ENCODE results near the gene TENM4.

TENM4 gene

DNA sequence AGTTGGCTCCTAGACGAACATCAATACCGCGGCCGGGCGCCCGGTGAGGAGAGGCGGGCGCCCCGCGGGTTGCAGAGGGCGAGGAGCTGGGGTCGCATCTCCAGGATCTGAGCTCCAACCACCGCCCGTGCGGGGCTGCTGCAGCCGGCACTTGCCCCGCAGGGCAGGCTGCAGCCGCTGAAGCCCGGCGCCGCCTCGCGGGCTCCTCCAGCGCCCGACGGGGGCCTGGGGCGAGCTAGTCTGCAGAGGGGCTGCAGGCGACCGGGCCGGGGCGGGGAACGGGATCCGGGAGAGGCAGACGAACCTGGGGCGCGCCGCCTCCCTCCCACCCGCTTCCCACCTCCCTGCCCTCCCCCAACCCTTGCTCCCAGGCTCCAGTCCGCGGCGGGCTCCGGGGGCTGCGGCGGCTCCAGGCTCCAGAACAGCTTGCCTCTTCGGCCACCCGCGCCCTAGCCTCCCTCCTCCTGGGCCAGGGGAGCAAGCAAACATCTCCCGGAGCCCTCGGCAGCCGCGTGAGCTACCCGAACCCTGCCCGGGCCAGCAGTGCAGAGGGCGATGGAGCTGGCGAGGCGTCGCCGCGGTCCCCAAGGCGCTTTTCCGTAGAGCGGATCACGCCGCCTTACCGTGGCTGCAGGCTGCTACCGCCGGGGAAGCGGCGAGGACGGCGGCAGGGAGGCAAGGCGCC lies 802 bp downstream of the TENM4 start:
- CTCF ChIA-PET, result interaction anchor here (1.0 to 1.7 kb wide), 5 partner anchors 24 to 716 kb away, joined by 3 to 6 read pairs (median 3); no protein-coding TSS in a partner anchor
- POLR2A ChIA-PET, result no interaction called here
- peak; percentile 20 for DNase-seq (ENCODE audit: extremely low spot score)
- TF ChIP-seq, protein P1, sequence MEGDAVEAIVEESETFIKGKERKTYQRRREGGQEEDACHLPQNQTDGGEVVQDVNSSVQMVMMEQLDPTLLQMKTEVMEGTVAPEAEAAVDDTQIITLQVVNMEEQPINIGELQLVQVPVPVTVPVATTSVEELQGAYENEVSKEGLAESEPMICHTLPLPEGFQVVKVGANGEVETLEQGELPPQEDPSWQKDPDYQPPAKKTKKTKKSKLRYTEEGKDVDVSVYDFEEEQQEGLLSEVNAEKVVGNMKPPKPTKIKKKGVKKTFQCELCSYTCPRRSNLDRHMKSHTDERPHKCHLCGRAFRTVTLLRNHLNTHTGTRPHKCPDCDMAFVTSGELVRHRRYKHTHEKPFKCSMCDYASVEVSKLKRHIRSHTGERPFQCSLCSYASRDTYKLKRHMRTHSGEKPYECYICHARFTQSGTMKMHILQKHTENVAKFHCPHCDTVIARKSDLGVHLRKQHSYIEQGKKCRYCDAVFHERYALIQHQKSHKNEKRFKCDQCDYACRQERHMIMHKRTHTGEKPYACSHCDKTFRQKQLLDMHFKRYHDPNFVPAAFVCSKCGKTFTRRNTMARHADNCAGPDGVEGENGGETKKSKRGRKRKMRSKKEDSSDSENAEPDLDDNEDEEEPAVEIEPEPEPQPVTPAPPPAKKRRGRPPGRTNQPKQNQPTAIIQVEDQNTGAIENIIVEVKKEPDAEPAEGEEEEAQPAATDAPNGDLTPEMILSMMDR (IDR thresholded peaks at IDR 0.05; ENCODE audit: control extremely low read depth, extremely low read depth, low read depth, missing control alignments), result no peak

DNA sequence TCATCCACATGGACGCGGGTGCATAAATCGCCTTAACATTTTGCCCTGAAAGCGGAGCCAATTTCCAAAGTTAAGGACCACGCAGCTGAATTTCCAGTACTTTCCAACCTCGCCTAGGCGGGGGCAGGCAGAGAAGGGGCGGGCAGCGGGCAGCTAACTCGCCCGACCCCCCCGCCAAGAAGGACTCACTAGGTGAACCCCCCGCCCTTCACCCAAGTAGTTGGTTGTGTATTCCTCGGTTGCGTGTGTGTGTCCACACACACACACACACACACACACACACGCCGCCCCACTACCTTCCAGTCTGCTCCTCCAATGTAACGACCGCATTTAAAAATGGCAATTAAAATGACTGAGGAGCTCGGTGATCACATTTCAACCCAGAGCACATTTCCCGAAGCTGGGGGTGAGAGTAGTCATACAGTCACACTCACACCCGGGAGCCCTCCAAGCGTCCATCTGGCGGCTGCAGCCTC lies 1.4 kb downstream of the TENM4 start:
- ChIA-PET POLR2A (no interaction called here), CTCF (interaction anchor here (0.9 to 1.8 kb wide), 8 partner anchors 15 to 793 kb away, joined by 3 to 6 read pairs (median 3); no protein-coding TSS in a partner anchor)
- TF ChIP-seq, protein P1 (IDR thresholded peaks at IDR 0.05; ENCODE audit: control extremely low read depth, extremely low read depth, low read depth, missing control alignments), result no peak
- peak; percentile 16 for DNase-seq (ENCODE audit: extremely low spot score)

DNA sequence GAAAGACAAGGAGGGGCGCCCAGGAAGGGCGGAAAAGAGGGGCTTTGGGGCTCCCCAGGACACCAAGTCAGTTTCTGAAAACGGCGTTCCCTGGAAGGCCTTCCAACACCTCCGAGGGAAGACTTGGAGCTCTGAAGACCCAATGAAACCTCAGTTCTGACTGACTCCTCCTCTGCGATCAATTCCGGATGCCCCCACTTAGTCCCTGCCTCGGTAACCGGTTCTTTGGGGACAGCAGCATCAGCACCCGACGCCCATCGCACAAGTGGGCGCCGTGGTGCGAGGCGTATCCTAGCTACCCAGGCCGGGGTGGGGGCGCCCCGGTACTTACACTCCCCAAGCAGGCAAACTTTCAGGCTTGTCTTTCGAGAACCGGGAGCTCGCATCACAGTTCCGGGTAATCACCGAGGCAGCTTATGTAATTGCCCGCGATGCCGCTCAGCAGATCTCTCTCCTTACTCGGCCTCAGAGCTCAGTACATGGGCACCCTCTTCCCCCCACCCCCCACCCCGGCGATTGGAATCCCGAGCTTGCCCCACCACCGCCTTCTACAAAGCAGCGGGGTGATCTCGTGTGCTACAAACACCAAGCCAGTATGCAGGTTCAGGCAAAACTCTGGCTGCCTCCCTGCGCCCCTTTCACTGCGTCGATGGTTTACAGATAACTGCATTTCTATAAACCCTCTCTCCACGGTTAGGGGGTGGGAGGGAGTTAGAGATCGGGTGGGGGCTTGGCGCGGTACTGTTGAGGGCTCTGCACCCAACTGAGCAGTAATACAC lies 2.0 kb downstream of the TENM4 start:
- TF ChIP-seq, protein P1 (IDR thresholded peaks at IDR 0.05; ENCODE audit: control extremely low read depth, extremely low read depth, low read depth, missing control alignments), result no peak
- DNase-seq (ENCODE audit: extremely low spot score), result peak; percentile 39
- POLR2A ChIA-PET, result no interaction called here
- CTCF ChIA-PET, result interaction anchor here (0.9 to 1.8 kb wide), 6 partner anchors 14 to 793 kb away, joined by 3 to 6 read pairs (median 3); no protein-coding TSS in a partner anchor

DNA sequence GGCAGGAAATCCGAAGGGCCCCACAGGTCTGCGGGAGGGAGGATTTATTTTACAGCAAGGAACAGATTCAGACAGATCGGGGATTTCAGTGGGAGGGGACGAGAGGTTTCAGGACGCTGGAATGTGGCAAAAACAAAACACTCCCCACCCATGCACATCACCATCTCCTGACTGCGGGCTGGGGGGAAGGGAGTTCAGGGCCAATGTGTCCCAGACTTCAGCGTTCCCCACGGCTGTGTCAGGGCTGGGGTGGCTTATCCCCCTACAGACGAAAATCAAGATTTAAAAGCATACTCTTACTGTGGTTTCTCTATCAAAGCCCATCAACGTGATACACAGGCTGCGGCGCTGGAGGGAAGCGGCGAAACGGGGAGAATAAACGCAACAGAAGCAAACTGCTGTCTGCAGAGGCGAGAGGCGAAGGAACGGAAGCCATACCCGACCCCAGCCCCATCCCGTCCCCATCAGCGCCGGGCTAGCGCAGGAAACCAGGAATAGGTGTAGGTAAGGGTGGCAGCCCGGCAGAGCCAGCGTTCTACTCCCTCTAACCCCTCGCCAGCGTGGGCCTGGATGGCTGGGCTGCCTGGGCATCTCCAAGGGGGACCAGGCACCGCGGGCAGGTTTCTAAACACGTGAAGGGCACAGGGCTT lies 2.7 kb downstream of the TENM4 start:
- TF ChIP-seq, protein P1 (IDR thresholded peaks at IDR 0.05; ENCODE audit: control extremely low read depth, extremely low read depth, low read depth, missing control alignments), result no peak
- CTCF ChIA-PET, result interaction anchor here (0.9 to 1.8 kb wide), 4 partner anchors 13 to 792 kb away, joined by 3 to 4 read pairs (median 3); no protein-coding TSS in a partner anchor
- DNase-seq (ENCODE audit: extremely low spot score), result peak; percentile 22
- POLR2A ChIA-PET, result no interaction called here

DNA sequence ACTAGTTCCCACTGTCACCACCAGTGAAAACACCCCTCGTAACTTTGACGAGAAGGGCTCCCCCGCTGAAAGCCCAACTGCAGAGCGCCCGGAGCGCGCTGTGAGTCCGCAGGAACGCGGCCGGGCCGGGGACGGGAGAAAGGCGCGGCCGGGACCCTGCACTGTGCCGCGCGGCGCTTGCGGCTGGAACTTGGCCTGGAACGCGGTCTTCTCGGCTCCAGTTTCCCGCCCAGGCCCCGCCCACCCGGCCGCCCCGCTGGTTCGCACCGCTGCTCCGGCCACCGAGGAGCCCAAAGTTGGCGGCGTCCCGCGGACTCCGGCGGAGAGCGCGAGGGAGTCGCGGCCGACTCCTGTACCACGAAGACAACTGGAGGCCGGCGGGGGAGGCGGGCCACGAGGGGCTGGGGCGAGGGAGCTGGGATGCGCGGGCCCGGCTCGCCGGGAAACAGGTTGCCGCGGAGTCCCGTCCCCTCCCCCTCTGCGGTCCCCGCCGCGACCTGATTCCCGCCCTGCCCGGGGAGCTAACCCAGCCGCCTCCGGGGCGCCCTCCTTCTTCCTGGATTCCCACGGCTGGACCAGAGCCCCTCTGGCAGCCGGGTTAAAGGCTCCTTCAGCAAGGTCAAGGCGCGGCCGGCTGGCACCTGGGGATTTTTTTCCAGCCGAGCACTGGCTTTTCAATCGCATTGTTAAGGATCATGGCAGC lies 3.4 kb downstream of the TENM4 start:
- ChIA-PET POLR2A (no interaction called here), CTCF (interaction anchor here (1.8 kb wide), 1 partner anchor 13 kb away, joined by 4 read pairs; no protein-coding TSS in a partner anchor)
- DNase-seq (ENCODE audit: extremely low spot score), result peak; percentile 22
- TF ChIP-seq, protein P1 (IDR thresholded peaks at IDR 0.05; ENCODE audit: control extremely low read depth, extremely low read depth, low read depth, missing control alignments), result no peak

DNA sequence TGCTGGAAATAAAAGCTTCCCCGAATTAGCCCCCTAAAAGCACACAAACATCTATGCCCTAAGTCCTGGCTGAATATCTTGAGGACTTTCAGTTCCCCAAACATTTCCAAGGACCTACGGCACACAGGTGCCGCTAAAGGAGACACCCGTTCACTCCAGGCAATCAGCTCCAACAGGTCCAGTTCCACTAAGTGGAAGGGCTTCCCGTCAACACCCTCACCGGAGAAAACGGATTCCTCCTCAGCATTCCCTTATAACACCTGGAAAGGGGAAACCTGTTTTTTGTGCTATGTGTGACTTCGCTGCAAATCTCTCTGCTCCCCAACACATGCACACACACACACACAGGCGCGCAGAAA lies 3.9 kb downstream of the TENM4 start:
- CTCF ChIA-PET, result no interaction called here
- POLR2A ChIA-PET, result no interaction called here
- TF ChIP-seq, protein P1 (IDR thresholded peaks at IDR 0.05; ENCODE audit: control extremely low read depth, extremely low read depth, low read depth, missing control alignments), result no peak
- DNase-seq (ENCODE audit: extremely low spot score), result no peak
